COR-L47 (cell line): ENCODE measurements around the gene TFPI.
A peak's percentile ranks its signal among the peaks of the same experiment; 100 is the strongest.
"Not testable (repeated sequence)": the region's sequence is repeated elsewhere in the genome, so short reads cannot be mapped to it uniquely, and the experiment has no call there.

Experiments used
- DNase-seq: peaks from one replicate; lab custom pipeline; 2025; lab: John Stamatoyannopoulos, UW

The TFPI gene

DNA sequence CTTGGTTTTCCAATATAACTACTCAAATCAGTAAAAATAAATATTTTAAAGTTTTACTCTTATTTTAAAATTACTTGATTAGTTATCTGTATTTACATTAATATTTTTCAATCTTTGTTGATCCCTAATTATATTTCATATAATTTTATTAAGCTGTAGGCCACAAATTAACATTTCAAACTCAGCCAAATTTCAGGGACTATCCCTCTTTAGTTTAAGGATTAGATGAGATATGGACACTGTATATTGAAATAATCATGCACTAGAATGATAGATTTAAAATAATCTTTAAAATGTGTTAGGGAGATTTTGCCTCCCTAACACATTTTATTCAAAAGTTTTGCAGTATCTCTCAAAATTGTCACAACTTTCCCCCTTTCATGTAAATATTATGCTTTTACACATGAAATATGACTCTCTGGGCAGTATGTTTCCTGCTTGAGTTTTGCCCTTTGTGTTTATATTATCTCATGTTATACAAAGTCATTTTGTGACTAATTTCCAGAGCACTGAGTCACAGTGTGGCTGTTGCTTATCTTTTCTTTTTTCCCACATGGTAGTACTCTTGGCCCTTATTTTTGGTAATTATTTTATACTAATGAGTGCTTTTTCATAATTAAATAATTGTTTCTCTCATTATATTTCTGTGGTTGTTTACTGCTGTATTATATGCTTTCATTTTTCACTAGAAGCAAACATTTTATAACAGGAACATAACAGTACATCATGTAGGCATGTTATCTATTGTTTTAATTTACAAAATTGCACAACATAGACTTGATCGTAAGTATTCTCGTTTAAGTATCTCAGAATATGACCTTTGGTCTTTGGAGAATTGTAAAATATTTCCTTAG lies 1.2 kb downstream of the TFPI start:
- no peak for DNase-seq

GRCh38 chr2:187552381-187552780 lies 1.9 kb downstream of the TFPI start:
- no peak for DNase-seq

- no peak for DNase-seq
Observed at GRCh38 chr2:187550857-187551256, 3.4 kb downstream of the TFPI start.

DNA sequence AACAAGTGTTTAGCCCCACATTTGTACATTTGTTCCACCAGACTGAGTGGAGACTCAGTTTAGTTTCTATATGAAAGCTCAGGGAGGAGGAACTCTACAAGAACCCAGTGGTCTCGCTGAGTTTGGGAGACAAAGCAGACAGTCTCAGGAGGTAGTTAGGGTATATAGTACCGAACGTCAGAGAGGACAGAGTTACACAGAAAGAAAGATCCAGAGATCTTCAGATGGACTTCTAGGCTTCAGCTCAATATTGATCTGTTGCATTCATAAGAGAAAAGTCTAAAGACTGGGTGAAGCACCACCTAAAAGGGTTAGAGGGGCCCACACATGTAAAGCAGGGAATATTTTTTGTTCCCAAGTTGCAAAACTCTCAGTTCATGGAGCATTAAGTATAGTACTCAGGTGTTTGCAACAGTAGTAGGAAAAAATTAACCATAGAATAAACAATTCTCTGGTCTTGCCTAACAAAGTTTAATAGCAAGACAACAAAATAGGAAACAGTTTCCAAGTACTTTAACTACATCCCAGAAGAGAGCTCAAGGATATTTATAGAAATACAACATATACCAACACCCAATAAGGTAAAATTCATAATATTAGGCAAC lies 4.2 kb downstream of the TFPI start:
- DNase-seq, result no peak

- DNase-seq, result no peak
Observed at GRCh38 chr2:187549193-187549592, 5.0 kb downstream of the TFPI start.

- no peak for DNase-seq
Observed at GRCh38 chr2:187548656-187549055, 5.6 kb downstream of the TFPI start.

GRCh38 chr2:187547353-187547979 lies 6.8 kb downstream of the TFPI start:
- DNase-seq, result no peak

DNA sequence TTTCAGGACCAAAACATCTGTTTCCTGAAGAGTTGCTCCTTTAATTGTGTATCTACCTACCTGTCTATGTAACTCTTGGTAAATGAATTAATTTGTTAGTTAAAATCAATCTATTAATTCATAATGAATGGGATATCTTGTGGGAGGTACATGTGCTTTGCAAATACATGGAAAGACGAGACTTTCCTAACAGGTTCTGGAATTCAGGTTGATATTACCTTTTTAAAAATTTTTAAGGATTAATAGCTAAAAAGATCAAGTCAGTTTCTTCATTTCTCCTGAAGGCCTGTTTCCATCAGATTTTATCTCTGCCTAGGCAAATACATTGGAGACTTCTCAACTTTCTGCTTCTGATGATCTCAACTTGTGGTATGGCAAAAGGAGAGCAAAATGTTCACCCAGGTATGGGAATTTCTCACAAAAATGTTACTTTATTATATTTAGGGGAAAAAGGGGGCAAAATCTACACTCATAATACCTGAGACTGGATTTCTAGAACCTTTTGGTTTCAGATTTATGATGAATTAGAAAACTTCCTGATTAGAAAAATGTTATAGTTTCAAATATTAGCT lies 7.4 kb downstream of the TFPI start:
- no peak for DNase-seq

- DNase-seq, result no peak
Observed at GRCh38 chr2:187545238-187545751, 8.9 kb downstream of the TFPI start.

- DNase-seq, result no peak
Observed at GRCh38 chr2:187544371-187545080, 9.7 kb downstream of the TFPI start.

DNA sequence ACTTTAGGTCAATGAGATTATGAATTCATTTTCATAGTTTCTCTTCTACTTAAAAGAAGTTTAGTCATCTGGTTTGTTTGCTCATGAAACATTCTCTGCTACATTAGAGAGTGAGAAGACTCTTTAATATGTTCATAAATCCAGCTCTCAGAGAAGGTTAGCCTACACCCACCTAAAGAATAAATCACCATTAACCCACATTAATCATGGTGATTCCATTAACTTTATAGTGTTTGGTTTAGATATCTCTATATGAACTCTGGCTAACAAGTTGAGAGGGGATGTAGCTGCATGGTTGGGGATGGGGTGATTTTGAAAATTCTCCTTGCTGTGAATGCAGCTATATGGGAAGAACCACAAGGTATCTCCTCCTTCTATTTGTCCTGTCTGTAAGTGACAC lies 10.7 kb downstream of the TFPI start:
- DNase-seq, result no peak

- DNase-seq, result no peak
Observed at GRCh38 chr2:187542123-187542522, 12.1 kb downstream of the TFPI start.

GRCh38 chr2:187541086-187542085 lies 12.8 kb downstream of the TFPI start:
- DNase-seq, result peak; percentile 3

DNA sequence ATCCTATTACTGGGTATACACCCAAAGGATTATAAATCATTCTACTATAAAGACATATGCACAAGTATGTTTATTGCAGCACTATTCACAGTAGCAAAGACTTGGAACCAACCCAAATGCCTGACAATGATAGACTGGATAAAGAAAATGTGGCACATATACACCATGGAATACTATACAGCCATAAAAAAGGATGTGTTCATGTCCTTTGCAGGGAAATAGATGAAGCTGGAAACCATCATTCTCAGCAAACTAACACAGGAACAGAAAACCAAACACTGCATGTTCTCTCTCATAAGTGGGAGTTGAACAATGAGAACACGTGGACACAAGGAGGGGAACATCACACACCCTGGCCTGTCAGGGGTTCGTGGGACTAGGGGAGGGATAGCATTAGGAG lies 16.0 kb downstream of the TFPI start:
- not testable (repeated sequence) for DNase-seq

- not testable (repeated sequence) for DNase-seq
Observed at GRCh38 chr2:187535381-187535780, 18.9 kb downstream of the TFPI start.

- DNase-seq, result no peak
Observed at GRCh38 chr2:187532333-187533120, 21.7 kb downstream of the TFPI start.

DNA sequence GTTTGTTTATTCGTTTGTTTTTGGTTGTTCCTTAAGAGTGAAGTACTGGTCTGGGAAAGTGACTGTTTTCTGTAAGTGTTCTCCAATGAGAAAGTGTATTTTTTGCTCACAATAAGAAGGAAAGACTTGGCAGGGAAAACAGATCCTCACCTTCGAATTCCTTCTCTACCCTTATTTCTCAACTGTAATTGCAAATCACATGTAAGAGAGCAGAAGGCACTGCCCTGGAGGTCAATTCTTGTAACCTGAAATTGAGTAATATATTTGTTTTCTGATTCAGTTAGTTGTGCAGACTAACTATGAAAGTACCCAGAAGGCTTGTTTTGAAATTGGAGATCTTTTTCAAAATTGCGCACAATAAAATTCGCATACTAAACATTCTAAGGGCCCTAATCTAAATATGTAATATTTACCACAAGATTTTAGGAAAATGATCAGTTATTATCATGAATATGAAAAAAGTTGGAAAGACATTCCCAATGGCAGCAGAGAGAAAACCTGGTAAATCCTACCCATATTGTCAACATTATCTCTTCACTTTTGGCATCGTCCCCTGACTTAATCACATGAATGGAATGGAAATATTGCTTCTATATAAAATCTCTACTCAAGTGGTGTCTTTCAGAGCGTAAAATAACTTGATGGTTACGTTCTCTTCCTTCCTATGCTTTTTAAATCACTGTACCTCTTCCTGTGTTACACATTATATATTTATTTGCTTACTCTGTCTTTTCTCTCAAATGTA lies 24.1 kb downstream of the TFPI start:
- no peak for DNase-seq

DNA sequence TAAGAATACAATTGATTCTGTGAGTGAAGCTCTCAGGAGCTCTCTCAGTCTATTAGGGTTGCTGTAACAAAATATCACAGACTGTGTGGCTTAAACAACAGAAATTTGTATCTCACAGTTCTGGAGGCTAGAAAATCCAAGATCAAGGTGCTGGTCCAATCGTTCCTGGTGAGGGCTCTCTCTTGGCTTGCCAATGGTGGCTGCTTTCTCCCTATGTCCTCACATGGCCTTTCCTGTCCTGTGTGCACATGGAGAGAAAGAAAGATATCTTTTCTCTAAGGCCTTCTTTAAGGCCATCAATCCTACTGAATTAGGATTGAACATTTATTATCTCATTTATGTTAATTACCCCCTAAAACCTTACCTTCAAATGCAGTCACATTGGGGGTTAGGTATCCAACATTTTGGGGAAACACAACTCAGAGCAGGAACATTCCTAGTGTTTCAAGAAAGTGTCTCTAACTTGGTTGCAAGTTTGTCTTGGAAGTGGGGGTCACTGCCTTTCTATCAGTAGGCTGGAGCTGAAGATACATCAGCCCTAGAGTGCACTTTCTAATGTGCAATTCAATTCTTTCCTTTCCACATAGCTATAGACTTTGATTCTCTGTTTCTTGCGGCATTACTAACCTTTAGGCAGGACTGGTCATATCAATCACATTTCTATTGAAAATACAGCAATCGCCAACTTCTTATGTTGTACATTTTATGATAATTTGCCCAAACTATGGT lies 24.8 kb downstream of the TFPI start:
- no peak for DNase-seq
